GM23248 (cell line): ENCODE data around the gene TNPO3. TPM values are rescaled to one million over a fixed set of nuclear protein-coding genes. Genes with fewer than 3 reads are reported as not detected.

Experiments used
- DNase-seq: peaks from one replicate; pipeline ENCODE4 v3.0.0-alpha.2; 2015
- H2AFZ ChIP-seq: fragments of 200-600 bp; sonication (generic); 2 replicates; pipeline ENCODE4 v1.6.1; 2016; ENCODE audit warnings: antibody characterized with exemption
- H3F3A ChIP-seq: fragments of 200-600 bp; sonication (generic); 2 replicates; pipeline ENCODE4 v1.6.1; 2016; ENCODE audit warnings: mild to moderate bottlenecking, antibody characterized with exemption, mixed run types; ENCODE audit not compliant: insufficient read depth
- H3K27ac ChIP-seq: fragments of 200-600 bp; sonication (generic); 2 replicates; pipeline ENCODE4 v1.5.1; 2016; ENCODE audit warnings: mild to moderate bottlenecking
- H3K27me3 ChIP-seq: fragments of 200-600 bp; sonication (generic); replicated peaks from 2 replicates; pipeline ENCODE4 v1.6.1; 2016; ENCODE audit warnings: mild to moderate bottlenecking; ENCODE audit not compliant: insufficient read depth
- H3K36me3 ChIP-seq: fragments of 200-600 bp; sonication (generic); 2 replicates; pipeline ENCODE4 v1.6.1; 2016; ENCODE audit warnings: low read depth, mild to moderate bottlenecking
- H3K4me1 ChIP-seq: fragments of 200-600 bp; sonication (generic); 2 replicates; pipeline ENCODE4 v1.6.1; 2016; ENCODE audit warnings: mild to moderate bottlenecking; ENCODE audit not compliant: insufficient read depth
- H3K4me2 ChIP-seq: fragments of 200-600 bp; sonication (generic); one replicate; pipeline ENCODE4 v1.6.1; 2016; ENCODE audit warnings: mild to moderate bottlenecking; ENCODE audit not compliant: unreplicated experiment
- H3K4me3 ChIP-seq: fragments of 200-600 bp; sonication (generic); 2 replicates; pipeline ENCODE4 v1.5.1; 2016; ENCODE audit warnings: mild to moderate bottlenecking
- H3K79me2 ChIP-seq: fragments of 200-600 bp; sonication (generic); 2 replicates; pipeline ENCODE4 v1.6.1; 2016; ENCODE audit warnings: mild to moderate bottlenecking; ENCODE audit not compliant: insufficient read depth
- H3K9ac ChIP-seq: fragments of 200-600 bp; sonication (generic); 2 replicates; pipeline ENCODE4 v1.6.1; 2016; ENCODE audit warnings: mild to moderate bottlenecking
- H3K9me2 ChIP-seq: fragments of 200-600 bp; sonication (generic); 2 replicates; pipeline ENCODE4 v1.6.1; 2016; ENCODE audit warnings: mixed run types, mild to moderate bottlenecking, moderate library complexity; ENCODE audit not compliant: insufficient read depth
- H3K9me3 ChIP-seq: fragments of 200-600 bp; sonication (generic); one replicate; pipeline ENCODE4 v1.6.1; 2017; ENCODE audit warnings: low read depth
- H4K20me1 ChIP-seq: fragments of 200-600 bp; sonication (generic); 2 replicates; pipeline ENCODE4 v1.6.0; 2016; ENCODE audit not compliant: insufficient read depth
- EZH2 ChIP-seq: fragments of 200-600 bp; sonication (generic); IDR thresholded peaks from 2 replicates; pipeline ENCODE4 v1.6.1; 2018; ENCODE audit warnings: antibody characterized with exemption, mild to moderate bottlenecking; ENCODE audit not compliant: insufficient read depth, poor library complexity, severe bottlenecking
- EZH2phosphoT487 ChIP-seq: fragments of 200-600 bp; sonication (generic); IDR thresholded peaks from 2 replicates; pipeline ENCODE4 v1.6.1; 2018; ENCODE audit warnings: antibody characterized with exemption, moderate library complexity, mild to moderate bottlenecking, low read depth; ENCODE audit not compliant: insufficient read depth
- WGBS, 2 experiments: methylation state at CpG; one replicate each; pipeline ENCODE4 v1.1.6; 2015 to 2017; ENCODE audit warnings: low lambda C conversion rate in 2 of 2, low coverage in 1 of 2; ENCODE audit errors: missing lambda C conversion rate in 2 of 2; 5-methylcytosine and 5-hydroxymethylcytosine counted together
- in situ Hi-C: fragments of 300-500 bp; cut with MboI; formaldehyde crosslinking; loops from 2 replicates; pipeline ENCODE4 v1.15.0; 2020
- polyA plus RNA-seq: library from polyadenylated mRNA; unstranded; fragments of >200 nt; fragmentation: Nextera tagmentation; extraction: Ambion mirVana; gene quantifications from 2 replicates; pipeline ENCODE4 v1.2.1, GENCODE V29; 2016
- total RNA-seq: library from RNA; depleted of rRNA; stranded (reverse); fragments of >200 nt; shearing (Covaris generic); gene quantifications from 2 replicates; pipeline ENCODE4 v1.2.3, GENCODE V29; 2014; rRNA removed

The TNPO3 gene
- total RNA-seq (41.9 and 47.2 TPM in 2 replicates), polyA plus RNA-seq (31.6 and 34.2 TPM in 2 replicates)

- peak within 1 kb of the TSS; percentile 96 for H2AFZ ChIP-seq
- H3K4me1 ChIP-seq = peaks cover 21% of the 10 kb centered on the region
- H3F3A ChIP-seq = peaks cover 25% of the 10 kb centered on the region
- H3K9me3 ChIP-seq = no peaks in the 10 kb centered on the region
- H3K36me3 ChIP-seq = no peaks in the 10 kb centered on the region
- H3K4me3 ChIP-seq = peak within 1 kb of the TSS; percentile 97
- WGBS, 2 experiments = 1% methylated on average over 55 to 59 of the region's 59 CpGs
- TF ChIP-seq EZH2phosphoT487 (no peak), EZH2 (no peak)
- H3K79me2 ChIP-seq = peaks cover 47% of the 10 kb centered on the region
- H3K9ac ChIP-seq = peak within 1 kb of the TSS; percentile 97
- H3K9me2 ChIP-seq = no peaks in the 10 kb centered on the region
- H4K20me1 ChIP-seq = no peaks in the 10 kb centered on the region
- in situ Hi-C loops = no loop called here
- H3K27ac ChIP-seq = peak within 1 kb of the TSS; percentile 97
- H3K4me2 ChIP-seq = peak within 1 kb of the TSS; percentile 99
- DNase-seq = peak; percentile 98
- H3K27me3 ChIP-seq = 0 out of 2 replicates have a peak, but pooled peaks cover 3% of the 10 kb centered on the region
Measured at GRCh38 chr7:129054438-129055293, at the start of gene TNPO3. TSS of gene TNPO3 (minus strand) at chr7:129055111. CDS start at chr7:129054770, 341 bp downstream.

GRCh38 chr7:129103561-129104324, 48.8 kb upstream of the TNPO3 start:
- H3K9me3 ChIP-seq = no peaks in the 10 kb centered on the region
- 70 to 71% methylated on average over 4 of the region's 4 CpGs for WGBS, 2 experiments
- H3K9me2 ChIP-seq = no peaks in the 10 kb centered on the region
- H3K27ac ChIP-seq = no peak overlapping the region
- no peak overlapping the region for H3K9ac ChIP-seq
- no peak overlapping the region for H2AFZ ChIP-seq
- TF ChIP-seq EZH2 (no peak), EZH2phosphoT487 (no peak)
- no peak overlapping the region for H3K4me2 ChIP-seq
- no peaks in the 10 kb centered on the region for H3K36me3 ChIP-seq
- no peak overlapping the region for H3K4me3 ChIP-seq
- H3K27me3 ChIP-seq = peaks cover 5% of the 10 kb centered on the region; the same call in 1 of the 2 replicates
- H3F3A ChIP-seq = no peaks in the 10 kb centered on the region
- in situ Hi-C loops = no loop called here
- H3K79me2 ChIP-seq = no peaks in the 10 kb centered on the region
- H4K20me1 ChIP-seq = no peaks in the 10 kb centered on the region
- no peaks in the 10 kb centered on the region; the same call in 1 of the 2 replicates for H3K4me1 ChIP-seq
- no peak for DNase-seq

GRCh38 chr7:129101746-129102145, 46.8 kb upstream of the TNPO3 start:
- Histone ChIP-seq H3K4me3 (no peak overlapping the region), H2AFZ (no peak overlapping the region), H3K36me3 (no peaks in the 10 kb centered on the region), H3K27me3 (peaks cover 20% of the 10 kb centered on the region), H3F3A (no peaks in the 10 kb centered on the region), H3K4me1 (no peaks in the 10 kb centered on the region; the same call in 1 of the 2 replicates), H3K4me2 (no peak overlapping the region), H3K79me2 (no peaks in the 10 kb centered on the region), H3K27ac (no peak overlapping the region), H3K9me3 (no peaks in the 10 kb centered on the region), H3K9me2 (no peaks in the 10 kb centered on the region), H4K20me1 (no peaks in the 10 kb centered on the region), H3K9ac (no peak overlapping the region)
- DNase-seq = peak; percentile 62
- TF ChIP-seq EZH2 = no peak
- TF ChIP-seq EZH2phosphoT487 = no peak
- in situ Hi-C loops = no loop called here
- 16 to 20% methylated on average over 6 of the region's 6 CpGs for WGBS, 2 experiments

- Histone ChIP-seq H2AFZ (no peak overlapping the region), H3K9me3 (no peaks in the 10 kb centered on the region), H3K4me3 (no peak overlapping the region), H3K79me2 (no peaks in the 10 kb centered on the region), H3K27me3 (peaks cover 28% of the 10 kb centered on the region), H3F3A (no peaks in the 10 kb centered on the region), H3K9ac (no peak overlapping the region), H3K27ac (no peak overlapping the region), H3K4me2 (no peak overlapping the region), H4K20me1 (no peaks in the 10 kb centered on the region), H3K36me3 (no peaks in the 10 kb centered on the region), H3K4me1 (no peaks in the 10 kb centered on the region; the same call in 1 of the 2 replicates), H3K9me2 (no peaks in the 10 kb centered on the region)
- no peak for DNase-seq
- in situ Hi-C loops = no loop called here
- TF ChIP-seq EZH2 (no peak), EZH2phosphoT487 (no peak)
- 48 to 55% methylated on average over 2 of the region's 2 CpGs for WGBS, 2 experiments
Measured at GRCh38 chr7:129100827-129101166, 45.9 kb upstream of the TNPO3 start.
